GM21786 (cell line): ENCODE results near the gene PIGA.

Source experiments
- ATAC-seq: cut with Tn5 transposase; IDR thresholded peaks from one replicate; pipeline ENCODE4 v1.9.1; 2021; ENCODE audit not compliant: unreplicated experiment

The PIGA gene, protein sequence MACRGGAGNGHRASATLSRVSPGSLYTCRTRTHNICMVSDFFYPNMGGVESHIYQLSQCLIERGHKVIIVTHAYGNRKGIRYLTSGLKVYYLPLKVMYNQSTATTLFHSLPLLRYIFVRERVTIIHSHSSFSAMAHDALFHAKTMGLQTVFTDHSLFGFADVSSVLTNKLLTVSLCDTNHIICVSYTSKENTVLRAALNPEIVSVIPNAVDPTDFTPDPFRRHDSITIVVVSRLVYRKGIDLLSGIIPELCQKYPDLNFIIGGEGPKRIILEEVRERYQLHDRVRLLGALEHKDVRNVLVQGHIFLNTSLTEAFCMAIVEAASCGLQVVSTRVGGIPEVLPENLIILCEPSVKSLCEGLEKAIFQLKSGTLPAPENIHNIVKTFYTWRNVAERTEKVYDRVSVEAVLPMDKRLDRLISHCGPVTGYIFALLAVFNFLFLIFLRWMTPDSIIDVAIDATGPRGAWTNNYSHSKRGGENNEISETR

GRCh38 chrX:15335135-15336022 is at the start of gene PIGA:
Gene PIGA, minus strand, starts transcription at chrX:15335523. Its CDS starts 3,593 bp downstream, at chrX:15331930.
- ATAC-seq, result peak; percentile 99

- ATAC-seq, result no peak
Observed at GRCh38 chrX:15384304-15384703, 49.0 kb upstream of the PIGA start, which contains the start of gene VEGFD. Gene VEGFD, minus strand, starts transcription at chrX:15384413. Its CDS starts 467 bp downstream, at chrX:15383946.

DNA sequence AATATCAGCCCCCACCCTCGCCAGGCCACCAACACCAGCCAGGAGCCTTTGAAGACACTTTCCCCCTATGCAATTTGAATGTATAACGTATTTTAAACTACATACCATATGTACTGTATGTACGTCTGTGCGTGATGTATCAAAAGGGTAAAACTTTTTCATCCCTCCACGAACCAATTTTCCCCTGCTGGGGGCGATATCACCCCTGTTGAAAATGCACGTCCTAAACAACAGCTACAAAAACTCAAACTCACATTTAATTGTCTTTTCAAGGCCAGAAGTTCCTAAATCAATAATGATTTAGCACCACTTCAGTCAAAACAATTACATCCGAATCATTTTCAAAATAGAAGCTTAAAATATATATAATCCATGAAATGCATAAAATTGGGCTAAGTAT is 47.5 kb upstream of the PIGA start:
- ATAC-seq, result no peak

- no peak for ATAC-seq
Observed at GRCh38 chrX:15376956-15377355, 41.6 kb upstream of the PIGA start.

DNA sequence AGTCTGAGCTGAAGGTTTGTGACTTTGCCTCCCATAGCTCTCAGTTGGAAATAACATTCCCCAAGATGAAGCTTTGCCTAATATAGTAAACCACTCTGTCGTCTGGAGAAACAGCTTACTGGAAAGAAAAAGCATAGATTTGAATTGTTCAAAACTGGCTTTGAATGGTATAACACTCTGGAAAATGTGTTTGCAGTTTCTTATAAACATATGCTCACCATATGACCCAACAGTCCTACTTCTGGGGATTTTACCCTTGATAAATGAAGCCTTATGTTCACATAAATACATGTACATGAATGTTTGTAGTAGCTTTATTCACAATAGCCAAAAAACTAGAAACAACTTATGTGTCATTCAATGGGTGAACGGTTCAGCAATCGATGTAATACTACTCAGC is 38.7 kb upstream of the PIGA start:
- no peak for ATAC-seq

- no peak for ATAC-seq
Observed at GRCh38 chrX:15366506-15367352, 31.4 kb upstream of the PIGA start.

- ATAC-seq, result no peak
Observed at GRCh38 chrX:15359701-15360100, 24.4 kb upstream of the PIGA start.

DNA sequence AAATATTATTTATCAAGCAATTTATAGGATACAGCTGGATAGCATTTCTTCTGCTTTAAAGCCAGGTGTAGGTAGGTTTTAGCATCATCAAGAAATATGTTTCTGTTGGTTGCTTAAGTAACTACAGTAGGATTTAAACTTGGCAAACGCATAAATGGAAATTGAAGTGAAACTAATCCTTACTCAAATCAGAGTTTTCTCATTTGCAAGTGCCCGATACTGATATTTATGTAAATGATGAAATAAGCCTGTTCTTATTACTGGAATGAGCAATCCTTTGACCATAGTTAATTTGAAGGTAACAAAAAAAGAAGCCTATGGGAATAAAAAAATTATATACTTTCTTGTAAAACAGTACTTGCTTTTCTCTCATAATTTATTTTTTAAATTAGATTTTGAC is 23.2 kb upstream of the PIGA start:
- ATAC-seq, result no peak

DNA sequence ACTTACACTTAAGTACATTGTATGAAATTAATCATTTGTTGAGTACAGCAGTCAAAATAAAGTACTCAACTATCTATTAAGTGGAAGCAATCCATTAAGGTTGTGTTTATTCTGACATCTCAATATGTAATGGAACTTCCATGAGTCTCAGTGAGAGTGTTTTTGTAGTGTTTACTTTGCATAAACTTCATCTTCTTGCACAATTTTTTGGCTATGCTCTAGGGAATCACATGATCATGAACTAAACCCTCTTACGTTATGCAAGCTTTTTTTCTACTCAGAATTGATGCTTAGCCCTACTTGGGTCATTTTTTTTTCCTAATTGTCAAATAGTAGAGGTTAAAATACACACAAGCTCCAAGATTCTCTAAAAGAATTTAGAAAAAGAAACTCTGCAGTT is 21.1 kb upstream of the PIGA start:
- no peak for ATAC-seq

GRCh38 chrX:15350329-15350996 is 15.1 kb upstream of the PIGA start:
- no peak for ATAC-seq

- ATAC-seq, result no peak
Observed at GRCh38 chrX:15349046-15349445, 13.7 kb upstream of the PIGA start.

- no peak for ATAC-seq
Observed at GRCh38 chrX:15345976-15346375, 10.7 kb upstream of the PIGA start.

- no peak for ATAC-seq
Observed at GRCh38 chrX:15344106-15344505, 8.8 kb upstream of the PIGA start.

GRCh38 chrX:15343075-15343476 is 7.8 kb upstream of the PIGA start:
- no peak for ATAC-seq

DNA sequence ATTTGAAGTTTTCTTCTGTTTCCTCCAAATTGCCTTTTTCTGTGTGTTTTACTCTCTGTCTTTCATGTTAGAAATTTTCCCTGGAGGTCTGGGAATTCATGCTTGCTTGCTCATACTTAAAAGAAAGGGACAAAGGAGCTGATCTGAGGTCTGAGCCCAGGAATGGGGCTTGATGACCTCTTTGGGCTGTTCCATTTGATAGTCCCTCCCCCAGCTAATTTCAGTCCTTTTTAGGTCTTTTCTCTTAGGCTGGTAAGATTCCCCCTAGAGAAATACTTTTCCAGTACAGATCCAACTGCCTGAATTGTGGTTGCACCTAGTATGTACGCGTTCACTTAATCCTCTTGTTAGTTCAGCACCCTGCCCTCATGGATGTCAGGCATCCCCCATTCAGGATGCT is 5.5 kb upstream of the PIGA start:
- ATAC-seq, result no peak

DNA sequence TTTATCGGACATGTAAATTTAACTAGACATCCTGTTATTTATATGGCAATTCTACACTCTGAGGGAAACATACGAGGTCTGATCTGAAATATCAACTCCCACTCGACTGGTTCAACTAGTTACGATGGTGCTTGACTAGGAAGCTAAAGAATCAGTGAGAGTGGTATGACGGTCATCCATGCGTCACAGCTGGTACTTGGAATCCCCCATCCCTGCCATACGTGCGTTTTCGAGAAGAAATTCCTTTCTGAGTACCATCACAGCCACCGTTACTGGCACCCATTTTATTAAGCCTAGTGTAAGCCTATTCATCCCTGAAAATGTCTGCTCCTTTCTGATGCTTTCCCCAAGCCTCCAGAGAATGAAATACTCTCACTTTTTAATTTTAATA is 695 bp upstream of the PIGA start:
- no peak for ATAC-seq

DNA sequence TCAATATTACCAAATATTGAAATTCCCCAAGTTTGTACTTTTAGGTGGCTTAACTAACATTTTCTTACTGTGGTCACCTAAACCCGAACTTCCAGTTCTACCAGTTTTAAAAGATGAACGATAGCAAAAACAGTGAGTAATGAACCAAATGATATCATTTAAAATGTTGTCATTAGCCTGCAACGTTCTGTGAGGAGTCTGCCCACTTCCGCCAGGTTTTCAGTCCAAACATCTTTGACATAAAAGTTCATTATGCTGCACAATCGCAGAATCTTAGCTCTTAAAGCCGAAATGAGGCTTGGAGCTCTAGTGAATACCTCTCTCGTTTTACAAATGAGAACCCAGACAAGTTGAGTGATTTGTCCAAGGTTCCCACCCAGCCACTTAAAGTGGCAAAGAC is 762 bp downstream of the PIGA start:
- no peak for ATAC-seq

- no peak for ATAC-seq
Observed at GRCh38 chrX:15328821-15329220, 6.5 kb downstream of the PIGA start.

- ATAC-seq, result no peak
Observed at GRCh38 chrX:15328131-15328530, 7.2 kb downstream of the PIGA start.

- ATAC-seq, result no peak
Observed at GRCh38 chrX:15322472-15322871, 12.9 kb downstream of the PIGA start.
